Fibroblast of skin of back (primary cell): ENCODE results near the gene ADARB1.

Experiments used
- DNase-seq: peaks from one replicate; pipeline ENCODE4 v3.0.0-alpha.2; 2013

ADARB1 gene

GRCh38 chr21:45177039-45177438 is 102.7 kb downstream of the ADARB1 start:
- no peak for DNase-seq

GRCh38 chr21:45178070-45178608 is 103.8 kb downstream of the ADARB1 start:
- no peak for DNase-seq

GRCh38 chr21:45178971-45179370 is 104.6 kb downstream of the ADARB1 start:
- no peak for DNase-seq

GRCh38 chr21:45179568-45180245 is 105.3 kb downstream of the ADARB1 start:
- DNase-seq = no peak

GRCh38 chr21:45180246-45180599 is 105.8 kb downstream of the ADARB1 start:
- no peak for DNase-seq

GRCh38 chr21:45182958-45183357 is 108.6 kb downstream of the ADARB1 start:
- no peak for DNase-seq

- no peak for DNase-seq
Observed at GRCh38 chr21:45183852-45184251, 109.5 kb downstream of the ADARB1 start.

- DNase-seq = no peak
Observed at GRCh38 chr21:45184869-45185268, 110.5 kb downstream of the ADARB1 start.

- DNase-seq = no peak
Observed at GRCh38 chr21:45186709-45187108, 112.3 kb downstream of the ADARB1 start.

GRCh38 chr21:45187646-45188045 is 113.3 kb downstream of the ADARB1 start:
- no peak for DNase-seq

GRCh38 chr21:45190013-45190412 is 115.6 kb downstream of the ADARB1 start:
- no peak for DNase-seq

- DNase-seq = no peak
Observed at GRCh38 chr21:45192332-45192731, 118.0 kb downstream of the ADARB1 start.

GRCh38 chr21:45196620-45197019 is 122.2 kb downstream of the ADARB1 start:
- DNase-seq = no peak

GRCh38 chr21:45199201-45199600 is 124.8 kb downstream of the ADARB1 start:
- DNase-seq = no peak

GRCh38 chr21:45200031-45200430 is 125.7 kb downstream of the ADARB1 start:
- no peak for DNase-seq

GRCh38 chr21:45200581-45201296 is 126.4 kb downstream of the ADARB1 start:
- no peak for DNase-seq

- no peak for DNase-seq
Observed at GRCh38 chr21:45202344-45202743, 128.0 kb downstream of the ADARB1 start.

- no peak for DNase-seq
Observed at GRCh38 chr21:45202889-45203288, 128.5 kb downstream of the ADARB1 start.

- no peak for DNase-seq
Observed at GRCh38 chr21:45203983-45204382, 129.6 kb downstream of the ADARB1 start.

- no peak for DNase-seq
Observed at GRCh38 chr21:45204395-45204794, 130.0 kb downstream of the ADARB1 start.

GRCh38 chr21:45207839-45208626 is 133.7 kb downstream of the ADARB1 start:
- no peak for DNase-seq

- DNase-seq = peak; percentile 50
Observed at GRCh38 chr21:45208627-45208951, 134.2 kb downstream of the ADARB1 start.

GRCh38 chr21:45209046-45209445 is 134.7 kb downstream of the ADARB1 start:
- peak; percentile 54 for DNase-seq
